CD14-positive monocyte (primary cell): ENCODE measurements around the gene ZSCAN5C. TPM values are rescaled to one million over a fixed set of nuclear protein-coding genes. Genes with fewer than 3 reads are reported as not detected.
"Not testable (repeated sequence)": the region's sequence is repeated elsewhere in the genome, so short reads cannot be mapped to it uniquely, and the experiment has no call there.

Experiments used
- DNase-seq, 3 donors: peaks; one replicate each; pipeline ENCODE4 v3.0.0-alpha.2; 2011 to 2022
- H2AFZ ChIP-seq: 2 replicates; pipeline ENCODE4 v1.6.0; 2012; ENCODE audit warnings: mild to moderate bottlenecking, low read depth, low read length, inconsistent platforms; ENCODE audit not compliant: insufficient read depth, poor library complexity, severe bottlenecking
- H3K27ac ChIP-seq, 2 donors: 1 replicate in 1 of 2; 2 replicates in 1 of 2; pipeline ENCODE4 v1.5.1; 2012 to 2013; ENCODE audit warnings: low read length in 2 of 2, control low read depth in 1 of 2, inconsistent platforms in 1 of 2, low read depth in 1 of 2, mild to moderate bottlenecking in 1 of 2
- H3K27me3 ChIP-seq, 2 donors: one replicate each; pipeline versions ENCODE4 v1.6.0 to v1.6.1; 2011 to 2013; ENCODE audit warnings: low read length in 2 of 2; ENCODE audit not compliant: control insufficient read depth in 2 of 2, insufficient read depth in 2 of 2
- H3K36me3 ChIP-seq, 2 donors: replicated peaks in 1 of 2; 1 replicate in 1 of 2; 2 replicates in 1 of 2; pipeline versions ENCODE4 v1.5.1 to v1.6.1; 2012 to 2013; ENCODE audit warnings: low read length in 2 of 2, control low read depth in 1 of 2, inconsistent platforms in 1 of 2, mild to moderate bottlenecking in 1 of 2; ENCODE audit not compliant: insufficient read depth in 2 of 2, control insufficient read depth in 1 of 2
- H3K4me1 ChIP-seq, 2 donors: 1 replicate in 1 of 2; 2 replicates in 1 of 2; pipeline versions ENCODE4 v1.5.1 to v1.6.1; 2012 to 2013; ENCODE audit warnings: low read length in 2 of 2, control low read depth in 1 of 2, inconsistent platforms in 1 of 2, mild to moderate bottlenecking in 1 of 2, moderate library complexity in 1 of 2; ENCODE audit not compliant: insufficient read depth in 2 of 2, control insufficient read depth in 1 of 2
- H3K4me2 ChIP-seq: replicated peaks from 2 replicates; pipeline ENCODE3; 2012; ENCODE audit warnings: low read length, moderate library complexity, mild to moderate bottlenecking; ENCODE audit not compliant: poor library complexity, severe bottlenecking; ENCODE audit errors: extremely low read depth
- H3K4me3 ChIP-seq, 3 experiments: fragments of 200-600 bp in 1 of 3; sonication (generic) in 1 of 3; replicated peaks in 1 of 3; 1 replicate in 2 of 3; 2 replicates in 1 of 3; pipeline ENCODE4 v1.5.1; 2011 to 2013; ENCODE audit warnings: low read length in 3 of 3, mild to moderate bottlenecking in 3 of 3, control low read depth in 2 of 3, low read depth in 2 of 3, inconsistent platforms in 1 of 3, moderate library complexity in 1 of 3
- H3K79me2 ChIP-seq: 2 replicates; pipeline ENCODE4 v1.6.0; 2012; ENCODE audit warnings: mild to moderate bottlenecking, control low read depth, inconsistent platforms, low read length, moderate library complexity; ENCODE audit not compliant: insufficient read depth
- H3K9ac ChIP-seq: 2 replicates; pipeline ENCODE4 v1.6.0; 2017; ENCODE audit warnings: low read length, mild to moderate bottlenecking; ENCODE audit not compliant: insufficient read depth, poor library complexity, severe bottlenecking
- H3K9me3 ChIP-seq, 2 donors: replicated peaks in 1 of 2; 1 replicate in 1 of 2; 2 replicates in 1 of 2; pipeline versions ENCODE4 v1.5.1 to v1.6.1; 2012 to 2013; ENCODE audit warnings: low read length in 2 of 2, control low read depth in 1 of 2; ENCODE audit not compliant: control insufficient read depth in 1 of 2, insufficient read depth in 1 of 2
- H4K20me1 ChIP-seq: 2 replicates; pipeline ENCODE4 v1.6.0; 2012; ENCODE audit warnings: mild to moderate bottlenecking, low read length, control low read depth, moderate library complexity; ENCODE audit not compliant: insufficient read depth
- H3K27ac Mint-ChIP-seq, 7 donors: one replicate each; pipeline ENCODE4 v1.8.0; 2020; ENCODE audit warnings: mild to moderate bottlenecking in 7 of 7, mixed read lengths in 7 of 7, moderate library complexity in 6 of 7, inconsistent platforms in 2 of 7
- H3K27me3 Mint-ChIP-seq, 3 donors: one replicate each; pipeline ENCODE4 v1.8.0; 2021 to 2022; ENCODE audit warnings: low read depth in 3 of 3, mild to moderate bottlenecking in 3 of 3, mixed read lengths in 3 of 3, moderate library complexity in 3 of 3, inconsistent platforms in 1 of 3
- H3K36me3 Mint-ChIP-seq, 2 donors: one replicate each; pipeline ENCODE4 v1.8.0; 2020; ENCODE audit warnings: mixed read lengths in 2 of 2, inconsistent platforms in 1 of 2, mild to moderate bottlenecking in 1 of 2
- H3K4me1 Mint-ChIP-seq: one replicate; pipeline ENCODE4 v1.8.0; 2020; ENCODE audit warnings: mild to moderate bottlenecking, mixed read lengths
- H3K4me3 Mint-ChIP-seq, 2 donors: one replicate each; pipeline ENCODE4 v1.8.0; 2020; ENCODE audit warnings: mild to moderate bottlenecking in 2 of 2, mixed read lengths in 2 of 2, moderate library complexity in 1 of 2
- H3K9me3 Mint-ChIP-seq, 7 donors: one replicate each; pipeline ENCODE4 v1.8.0; 2020 to 2022; ENCODE audit warnings: mixed read lengths in 7 of 7, mild to moderate bottlenecking in 6 of 7, moderate library complexity in 6 of 7, inconsistent platforms in 2 of 7
- CTCF ChIP-seq: fragments of 200-600 bp; IDR thresholded peaks from one replicate; pipeline ENCODE4 v1.8.0; 2022; ENCODE audit warnings: antibody characterized with exemption, mild to moderate bottlenecking
- WGBS: methylation state at CpG from one replicate; pipeline ENCODE4 v1.1.5; 2013; ENCODE audit warnings: missing lambda C conversion rate; ENCODE audit not compliant: insufficient coverage; 5-methylcytosine and 5-hydroxymethylcytosine counted together
- intact Hi-C, 2 donors: fragments of 100-400 bp; cut with micrococcal nuclease; formaldehyde crosslinking; loops; one replicate each; pipeline versions ENCODE4 v1.15.0 to v1.15.1; 2023
- polyA plus RNA-seq, 3 donors: library from polyadenylated mRNA; depleted of rRNA in 1 of 3; unstranded in 2 of 3; stranded (reverse) in 1 of 3; fragments of 300-500 nt in 2 of 3; fragments of >200 nt in 1 of 3; fragmentation: Illumina TruSeq in 2 of 3; gene quantifications; 1 replicate in 2 of 3; 2 replicates in 1 of 3; pipeline ENCODE4 v1.2.3, GENCODE V29; 2012 to 2021

Gene ZSCAN5C
- polyA plus RNA-seq, 3 donors: not detected

GRCh38 chr19:56218961-56219360, 16.9 kb downstream of the ZSCAN5C start:
- Histone ChIP-seq H3K27me3 (peaks cover 0 to 16% of the 10 kb centered on the region in 2 donors), H3K9me3 (no peaks in the 10 kb centered on the region), H3K36me3 (peaks cover 6 to 19% of the 10 kb centered on the region in 2 donors), H4K20me1 (no peaks in the 10 kb centered on the region), H3K9ac (no peak overlapping the region), H3K4me2 (no peak overlapping the region), H3K4me3 (no peak overlapping the region), H3K27ac (no peak overlapping the region), H3K4me1 (peaks cover 3 to 11% of the 10 kb centered on the region in 2 donors), H2AFZ (no peak overlapping the region), H3K79me2 (no peaks in the 10 kb centered on the region)
- intact Hi-C loops: no loop called here
- Mint-ChIP-seq H3K4me1 (peaks cover 9% of the 10 kb centered on the region), H3K36me3 (peaks cover 25 to 32% of the 10 kb centered on the region in 2 donors), H3K27me3 (peaks cover 17 to 38% (median 24%) of the 10 kb centered on the region in 3 donors), H3K27ac (no peak overlapping the region), H3K9me3 (peaks cover 0 to 6% (median 0%) of the 10 kb centered on the region in 7 donors), H3K4me3 (no peak overlapping the region)
- DNase-seq: no peak
- no peak for TF ChIP-seq CTCF
- 92% methylated on average over 4 of the region's 10 CpGs for WGBS

DNA sequence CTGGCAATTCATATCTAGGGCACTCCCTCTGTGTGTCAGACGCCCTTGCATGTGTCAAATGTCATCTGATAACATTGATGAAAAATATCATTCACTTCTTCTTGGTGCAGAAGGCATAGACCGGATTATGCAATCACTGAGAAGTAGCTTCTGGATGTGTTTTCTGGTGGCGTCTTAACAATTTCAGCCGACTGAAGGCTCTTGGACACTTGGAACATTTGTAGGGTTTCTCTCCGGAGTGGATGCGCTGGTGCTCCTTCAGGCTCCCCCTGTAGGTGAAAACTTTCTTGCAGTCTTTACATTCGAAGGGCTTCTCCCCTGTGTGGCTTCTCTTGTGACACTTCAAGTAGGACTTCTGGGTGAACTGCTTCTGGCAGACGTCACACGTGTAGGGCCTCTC, 19.4 kb downstream of the ZSCAN5C start:
- H2AFZ ChIP-seq, DNase-seq, H3K27ac ChIP-seq, H4K20me1 ChIP-seq, H3K4me3 Mint-ChIP-seq, H3K27ac Mint-ChIP-seq, H3K9ac ChIP-seq, H3K4me2 ChIP-seq, H3K9me3 ChIP-seq, intact Hi-C loops, H3K4me1 Mint-ChIP-seq, H3K79me2 ChIP-seq, H3K9me3 Mint-ChIP-seq, H3K4me3 ChIP-seq: not testable (repeated sequence)
- H3K36me3 ChIP-seq: peaks cover 6 to 19% of the 10 kb centered on the region in 2 donors
- peak; percentile 19 for TF ChIP-seq CTCF
- peaks cover 0 to 14% of the 10 kb centered on the region in 2 donors for H3K27me3 ChIP-seq
- 80% methylated on average over 4 of the region's 9 CpGs for WGBS
- Mint-ChIP-seq H3K27me3 (peaks cover 12 to 20% (median 13%) of the 10 kb centered on the region in 3 donors), H3K36me3 (peaks cover 25 to 34% of the 10 kb centered on the region in 2 donors)
- peaks cover 3 to 11% of the 10 kb centered on the region in 2 donors for H3K4me1 ChIP-seq
